ENCODE measurements around the gene ANXA6. TPM values are rescaled to one million over a fixed set of nuclear protein-coding genes. Genes with fewer than 3 reads are reported as not detected.

Gene ANXA6
- polyA plus RNA-seq, 1 donor = 112 TPM

DNA sequence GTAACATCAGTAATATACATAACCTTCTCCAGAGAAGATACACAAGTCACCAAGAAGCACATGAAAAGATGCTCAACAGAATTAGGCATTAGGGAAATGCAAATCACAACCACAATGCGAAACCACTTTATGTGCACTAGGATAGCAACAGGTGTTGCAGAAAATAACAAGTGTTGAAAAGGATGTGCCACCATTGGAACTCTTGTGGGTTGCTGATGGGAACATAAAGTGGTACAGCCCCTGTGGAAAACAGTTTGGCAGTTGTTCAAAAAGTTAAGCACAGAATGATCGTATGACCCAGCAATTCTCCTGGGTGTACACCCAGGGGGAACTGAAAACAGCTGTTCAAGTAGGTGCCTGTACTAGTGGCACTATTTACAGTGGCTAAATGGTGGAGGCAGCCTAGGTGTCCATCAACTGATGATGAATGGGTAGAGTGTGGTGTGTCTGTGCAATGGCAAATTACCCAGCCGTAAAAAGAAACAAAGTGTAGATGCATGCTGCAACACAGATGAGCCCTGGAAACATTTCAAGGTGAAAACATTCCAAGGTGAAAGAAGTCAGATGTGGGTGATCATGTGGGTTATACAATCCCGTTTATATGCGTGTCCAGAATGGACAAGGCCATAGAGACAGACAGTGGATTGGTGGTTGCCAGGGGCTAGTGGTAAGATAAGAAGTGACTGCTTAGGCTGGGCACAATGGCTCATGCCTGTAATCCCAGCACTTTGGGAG is 39.1 kb upstream of the ANXA6 start:
- DNase-seq = no peak
- Histone ChIP-seq H3K36me3 (ENCODE audit: control insufficient read depth, insufficient read depth, low read length) (peaks cover 15% of the 10 kb centered on the region), H3K4me1 (ENCODE audit: control insufficient read depth, insufficient read depth, low read length) (no peaks in the 10 kb centered on the region), H3K9me3 (ENCODE audit: control insufficient read depth, low read depth, low read length) (peaks cover 4% of the 10 kb centered on the region), H3K27me3 (ENCODE audit: control insufficient read depth, insufficient read depth, low read length) (no peaks in the 10 kb centered on the region), H3K27ac (ENCODE audit: low read length) (no peak overlapping the region), H3K4me3 (ENCODE audit: low read length) (no peak overlapping the region)
- 100% methylated on average over 1 of the region's 5 CpGs for WGBS (ENCODE audit: insufficient coverage, low lambda C conversion rate)

DNA sequence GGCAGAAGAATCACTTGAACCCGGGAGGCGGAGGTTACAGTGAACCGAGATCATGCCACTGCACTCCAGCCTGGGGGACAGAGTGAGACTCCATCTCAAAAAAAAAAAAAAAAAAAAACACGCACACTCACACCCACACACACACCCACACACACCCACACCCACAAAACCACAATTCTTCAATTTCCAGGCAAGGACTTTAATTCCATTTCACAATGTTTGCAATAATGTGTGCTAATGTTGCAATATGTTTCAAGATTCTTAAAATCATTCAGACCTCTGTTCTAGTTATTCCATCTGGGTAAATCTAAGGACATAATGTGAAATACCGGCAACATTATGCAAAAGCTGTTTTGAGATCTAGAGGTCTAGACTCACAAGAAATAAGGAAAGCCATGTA is 38.0 kb upstream of the ANXA6 start:
- H3K9me3 ChIP-seq (ENCODE audit: control insufficient read depth, low read depth, low read length) = peaks cover 4% of the 10 kb centered on the region
- no peak overlapping the region for H3K4me3 ChIP-seq (ENCODE audit: low read length)
- H3K36me3 ChIP-seq (ENCODE audit: control insufficient read depth, insufficient read depth, low read length) = peaks cover 8% of the 10 kb centered on the region
- no peaks in the 10 kb centered on the region for H3K27me3 ChIP-seq (ENCODE audit: control insufficient read depth, insufficient read depth, low read length)
- H3K4me1 ChIP-seq (ENCODE audit: control insufficient read depth, insufficient read depth, low read length) = no peaks in the 10 kb centered on the region
- H3K27ac ChIP-seq (ENCODE audit: low read length) = no peak overlapping the region
- no CpG with 5 or more reads among the region's 5 CpGs for WGBS (ENCODE audit: insufficient coverage, low lambda C conversion rate)
- DNase-seq = no peak

DNA sequence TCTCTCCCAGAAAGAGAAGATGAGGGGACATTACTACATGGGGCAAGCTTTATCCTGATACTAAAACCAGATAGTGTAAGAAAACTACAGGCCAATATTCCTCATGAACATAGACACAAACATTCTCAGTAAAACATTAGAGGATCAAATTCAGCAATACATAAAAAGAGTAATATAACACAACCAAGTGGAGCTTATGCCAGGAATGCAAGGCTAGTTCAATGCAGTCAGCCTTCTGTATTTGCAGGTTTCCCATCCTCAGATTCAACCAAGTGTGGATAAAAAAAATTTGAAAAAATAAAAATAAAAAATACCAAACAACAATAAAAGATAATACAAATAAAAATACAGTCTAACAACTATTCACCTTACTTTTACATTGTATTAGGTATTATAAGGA is 35.0 kb upstream of the ANXA6 start:
- no peak overlapping the region for H3K4me3 ChIP-seq (ENCODE audit: low read length)
- no peak overlapping the region for H3K27ac ChIP-seq (ENCODE audit: low read length)
- no peaks in the 10 kb centered on the region for H3K27me3 ChIP-seq (ENCODE audit: control insufficient read depth, insufficient read depth, low read length)
- H3K9me3 ChIP-seq (ENCODE audit: control insufficient read depth, low read depth, low read length) = peaks cover 4% of the 10 kb centered on the region
- H3K4me1 ChIP-seq (ENCODE audit: control insufficient read depth, insufficient read depth, low read length) = no peaks in the 10 kb centered on the region
- H3K36me3 ChIP-seq (ENCODE audit: control insufficient read depth, insufficient read depth, low read length) = peaks cover 6% of the 10 kb centered on the region
- DNase-seq = no peak

DNA sequence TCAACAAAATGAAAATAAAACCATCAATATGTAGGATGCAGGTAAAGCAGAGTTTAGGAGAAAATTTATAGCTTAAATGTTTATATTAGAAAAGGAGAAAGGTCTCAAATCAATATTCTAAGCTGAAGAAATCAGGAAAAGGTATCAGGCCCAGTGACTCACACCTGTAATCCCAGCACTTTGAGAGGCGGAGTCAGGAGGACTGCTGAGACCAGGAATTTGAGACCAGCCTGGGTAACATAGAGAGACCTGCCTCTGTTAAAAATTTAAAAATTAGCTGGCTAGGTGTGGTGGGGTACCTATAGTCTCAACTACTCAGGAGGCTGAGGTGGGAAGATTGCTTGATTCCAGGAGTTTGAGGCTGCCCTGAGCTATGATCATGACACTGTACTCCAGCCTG is 34.1 kb upstream of the ANXA6 start:
- Histone ChIP-seq H3K27ac (ENCODE audit: low read length) (no peak overlapping the region), H3K36me3 (ENCODE audit: control insufficient read depth, insufficient read depth, low read length) (peaks cover 8% of the 10 kb centered on the region), H3K4me1 (ENCODE audit: control insufficient read depth, insufficient read depth, low read length) (no peaks in the 10 kb centered on the region), H3K4me3 (ENCODE audit: low read length) (no peak overlapping the region), H3K9me3 (ENCODE audit: control insufficient read depth, low read depth, low read length) (peaks cover 4% of the 10 kb centered on the region), H3K27me3 (ENCODE audit: control insufficient read depth, insufficient read depth, low read length) (no peaks in the 10 kb centered on the region)
- no CpG with 5 or more reads among the region's 1 CpG for WGBS (ENCODE audit: insufficient coverage, low lambda C conversion rate)
- no peak for DNase-seq

DNA sequence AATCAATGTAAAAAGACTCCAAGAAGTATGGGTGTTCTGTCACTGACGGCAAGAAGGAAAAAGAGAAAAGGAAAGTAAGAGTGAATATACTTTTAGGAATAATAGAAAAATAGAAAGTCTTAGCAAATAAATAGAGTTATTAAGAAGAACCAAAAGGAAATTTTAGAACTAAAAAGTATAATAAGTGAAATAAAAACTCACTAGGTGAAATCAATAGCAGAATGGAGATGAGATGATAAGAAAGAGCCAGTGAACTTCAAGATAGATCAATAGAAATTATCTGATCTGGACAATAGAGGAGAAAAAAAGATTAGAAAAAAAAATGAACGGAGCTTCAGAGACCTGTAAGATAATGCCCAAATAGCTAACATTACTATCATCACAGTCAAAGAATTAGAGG is 31.6 kb upstream of the ANXA6 start:
- H3K27ac ChIP-seq (ENCODE audit: low read length) = no peak overlapping the region
- DNase-seq = no peak
- H3K9me3 ChIP-seq (ENCODE audit: control insufficient read depth, low read depth, low read length) = peaks cover 4% of the 10 kb centered on the region
- 92% methylated on average over 2 of the region's 2 CpGs for WGBS (ENCODE audit: insufficient coverage, low lambda C conversion rate)
- H3K27me3 ChIP-seq (ENCODE audit: control insufficient read depth, insufficient read depth, low read length) = no peaks in the 10 kb centered on the region
- peaks cover 19% of the 10 kb centered on the region for H3K36me3 ChIP-seq (ENCODE audit: control insufficient read depth, insufficient read depth, low read length)
- H3K4me3 ChIP-seq (ENCODE audit: low read length) = no peak overlapping the region
- no peaks in the 10 kb centered on the region for H3K4me1 ChIP-seq (ENCODE audit: control insufficient read depth, insufficient read depth, low read length)

DNA sequence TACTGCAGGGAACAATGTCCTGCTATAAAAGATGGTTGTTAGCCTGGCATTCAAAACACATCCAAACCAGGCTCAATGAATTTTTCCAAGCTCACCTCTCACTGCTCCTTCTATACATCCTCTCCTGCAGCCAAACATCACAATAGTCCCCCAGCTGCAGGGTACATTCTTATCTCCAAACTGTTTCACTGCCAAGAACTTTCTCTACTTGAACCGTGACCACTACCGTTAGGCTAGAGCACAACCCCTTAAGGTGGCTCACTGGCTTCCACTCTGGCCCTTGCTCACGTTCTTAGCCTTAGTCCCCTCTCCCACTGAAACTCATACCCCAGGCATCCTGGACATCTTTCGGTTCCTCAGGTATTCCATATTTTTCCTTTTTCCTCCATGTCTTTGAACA is 29.0 kb upstream of the ANXA6 start:
- Histone ChIP-seq H3K27ac (ENCODE audit: low read length) (no peak overlapping the region), H3K4me1 (ENCODE audit: control insufficient read depth, insufficient read depth, low read length) (no peaks in the 10 kb centered on the region), H3K4me3 (ENCODE audit: low read length) (no peak overlapping the region), H3K27me3 (ENCODE audit: control insufficient read depth, insufficient read depth, low read length) (no peaks in the 10 kb centered on the region), H3K36me3 (ENCODE audit: control insufficient read depth, insufficient read depth, low read length) (peaks cover 40% of the 10 kb centered on the region), H3K9me3 (ENCODE audit: control insufficient read depth, low read depth, low read length) (no peaks in the 10 kb centered on the region)
- 100% methylated on average over 1 of the region's 4 CpGs for WGBS (ENCODE audit: insufficient coverage, low lambda C conversion rate)
- DNase-seq = no peak

DNA sequence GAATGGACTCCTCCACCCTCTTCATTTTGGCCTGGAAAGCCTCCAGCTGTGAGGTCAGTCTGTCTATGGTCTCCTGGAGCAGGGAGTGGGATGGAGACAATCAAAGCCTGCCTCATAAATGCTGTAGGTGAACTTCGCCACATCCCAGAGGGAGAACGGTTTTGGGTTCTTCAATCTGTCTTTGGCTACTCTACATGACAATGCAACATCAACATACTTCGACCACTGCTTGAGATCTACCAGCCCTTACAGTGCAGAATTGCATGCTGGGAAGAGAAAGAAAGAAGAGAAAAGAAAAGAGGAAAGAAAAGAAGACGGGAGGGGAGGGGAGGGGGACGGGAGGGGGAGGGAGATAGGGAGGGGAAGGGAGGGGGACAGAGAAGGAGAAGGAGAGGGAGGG is 28.5 kb upstream of the ANXA6 start:
- Histone ChIP-seq H3K4me3 (ENCODE audit: low read length) (no peak overlapping the region), H3K36me3 (ENCODE audit: control insufficient read depth, insufficient read depth, low read length) (peaks cover 42% of the 10 kb centered on the region), H3K4me1 (ENCODE audit: control insufficient read depth, insufficient read depth, low read length) (no peaks in the 10 kb centered on the region), H3K9me3 (ENCODE audit: control insufficient read depth, low read depth, low read length) (no peaks in the 10 kb centered on the region), H3K27ac (ENCODE audit: low read length) (no peak overlapping the region), H3K27me3 (ENCODE audit: control insufficient read depth, insufficient read depth, low read length) (no peaks in the 10 kb centered on the region)
- DNase-seq = no peak
- no CpG with 5 or more reads among the region's 5 CpGs for WGBS (ENCODE audit: insufficient coverage, low lambda C conversion rate)

DNA sequence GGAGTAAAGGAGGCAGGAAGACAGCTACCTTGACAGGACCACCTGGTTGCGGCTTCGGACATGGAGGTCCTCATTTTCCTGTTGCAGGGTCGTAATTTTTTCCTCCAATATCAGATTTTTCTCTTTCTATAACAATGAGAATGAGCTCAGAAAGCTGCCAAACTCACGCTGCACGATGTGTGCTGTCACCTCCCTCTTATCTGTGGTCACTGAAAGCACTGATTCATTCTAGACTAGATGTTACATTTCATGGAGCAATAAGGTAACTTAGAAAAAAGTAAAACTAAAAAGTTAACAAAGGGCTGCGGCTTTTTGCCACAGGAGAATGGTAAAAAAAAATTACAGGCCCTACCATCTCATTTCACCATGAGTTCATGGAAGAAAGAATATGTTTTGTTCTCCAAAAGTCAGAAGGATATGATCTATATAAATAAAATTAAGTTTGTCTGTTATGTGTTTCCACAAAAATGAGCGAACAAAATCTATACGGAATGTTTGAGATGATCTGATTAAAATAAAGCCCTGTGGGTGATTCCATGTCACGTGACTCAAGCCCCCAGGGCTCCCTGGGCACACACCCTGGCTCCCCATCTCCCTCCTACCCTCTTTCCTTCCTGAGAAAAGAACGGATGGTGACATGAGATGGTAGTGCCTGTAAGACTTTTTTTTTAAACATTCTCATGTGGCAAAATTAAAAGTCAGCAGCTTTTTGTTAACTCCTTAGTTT is 26.9 kb upstream of the ANXA6 start:
- H3K27ac ChIP-seq (ENCODE audit: low read length) = no peak overlapping the region
- peaks cover 42% of the 10 kb centered on the region for H3K36me3 ChIP-seq (ENCODE audit: control insufficient read depth, insufficient read depth, low read length)
- H3K4me3 ChIP-seq (ENCODE audit: low read length) = no peak overlapping the region
- no peaks in the 10 kb centered on the region for H3K27me3 ChIP-seq (ENCODE audit: control insufficient read depth, insufficient read depth, low read length)
- no peaks in the 10 kb centered on the region for H3K4me1 ChIP-seq (ENCODE audit: control insufficient read depth, insufficient read depth, low read length)
- no peak for DNase-seq
- WGBS (ENCODE audit: insufficient coverage, low lambda C conversion rate) = 100% methylated on average over 2 of the region's 10 CpGs
- H3K9me3 ChIP-seq (ENCODE audit: control insufficient read depth, low read depth, low read length) = no peaks in the 10 kb centered on the region

DNA sequence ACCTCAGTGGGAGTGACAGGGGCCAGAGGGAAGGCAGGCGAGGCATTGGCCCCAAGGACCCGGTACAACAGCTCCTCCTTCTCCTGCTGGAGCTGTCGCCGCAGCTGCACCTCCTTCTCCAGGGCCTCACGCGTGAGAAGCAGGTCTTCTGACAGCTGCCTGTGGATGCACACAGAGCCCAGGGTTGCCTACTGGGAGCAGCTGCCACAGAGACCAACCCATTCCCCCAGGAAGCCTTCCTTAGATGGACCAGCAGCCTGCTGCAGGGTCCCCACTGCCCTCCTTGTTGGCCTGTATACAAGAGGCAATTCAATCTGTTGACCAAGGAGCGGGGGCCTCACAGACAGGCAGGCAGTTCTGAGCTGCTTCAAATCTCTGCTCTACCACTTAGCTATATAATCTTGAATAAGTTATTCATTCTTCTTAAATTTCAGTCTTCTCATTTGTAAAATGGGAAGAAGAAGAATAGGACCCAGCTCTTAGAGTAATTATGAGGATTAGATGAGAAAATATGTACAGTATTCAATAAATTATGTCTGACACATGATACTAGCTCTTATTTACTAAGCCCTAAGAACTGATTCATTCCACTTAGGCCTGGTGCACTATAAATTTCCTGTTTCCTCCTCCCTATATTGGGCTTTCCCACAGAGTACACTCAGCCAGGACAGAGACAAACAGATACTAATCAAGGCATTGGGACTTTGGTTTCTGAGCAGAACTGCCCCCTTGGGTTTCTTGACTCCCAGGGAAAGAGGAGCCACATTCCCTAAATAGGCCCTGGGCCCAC is 26.1 kb upstream of the ANXA6 start:
- Histone ChIP-seq H3K27me3 (ENCODE audit: control insufficient read depth, insufficient read depth, low read length) (no peaks in the 10 kb centered on the region), H3K4me1 (ENCODE audit: control insufficient read depth, insufficient read depth, low read length) (no peaks in the 10 kb centered on the region), H3K4me3 (ENCODE audit: low read length) (no peak overlapping the region), H3K27ac (ENCODE audit: low read length) (no peak overlapping the region), H3K36me3 (ENCODE audit: control insufficient read depth, insufficient read depth, low read length) (peaks cover 46% of the 10 kb centered on the region), H3K9me3 (ENCODE audit: control insufficient read depth, low read depth, low read length) (no peaks in the 10 kb centered on the region)
- no peak for DNase-seq
- no CpG with 5 or more reads among the region's 7 CpGs for WGBS (ENCODE audit: insufficient coverage, low lambda C conversion rate)

DNA sequence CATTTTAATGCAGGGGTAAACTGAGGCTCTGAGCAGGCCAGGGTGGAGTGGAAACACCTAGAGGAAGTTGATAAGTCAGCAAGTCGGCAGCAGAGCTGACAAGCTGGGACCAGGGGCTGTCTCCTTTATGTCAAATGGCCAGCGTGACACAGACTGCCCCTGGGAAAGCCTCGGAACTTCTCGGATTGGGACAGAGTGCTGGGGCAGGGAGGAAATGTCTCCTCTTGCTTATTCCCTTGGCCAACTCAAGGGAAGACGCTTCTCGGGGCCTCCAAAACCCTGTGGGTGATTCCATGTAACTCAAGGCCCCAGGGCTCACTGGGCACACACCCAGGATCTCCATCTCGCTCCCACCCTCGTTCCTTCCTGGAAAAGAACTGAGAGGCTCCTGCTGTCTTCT is 25.4 kb upstream of the ANXA6 start:
- no peak for DNase-seq
- no CpG with 5 or more reads among the region's 8 CpGs for WGBS (ENCODE audit: insufficient coverage, low lambda C conversion rate)
- H3K36me3 ChIP-seq (ENCODE audit: control insufficient read depth, insufficient read depth, low read length) = peaks cover 50% of the 10 kb centered on the region
- H3K27me3 ChIP-seq (ENCODE audit: control insufficient read depth, insufficient read depth, low read length) = no peaks in the 10 kb centered on the region
- H3K4me3 ChIP-seq (ENCODE audit: low read length) = no peak overlapping the region
- no peak overlapping the region for H3K27ac ChIP-seq (ENCODE audit: low read length)
- H3K9me3 ChIP-seq (ENCODE audit: control insufficient read depth, low read depth, low read length) = no peaks in the 10 kb centered on the region
- H3K4me1 ChIP-seq (ENCODE audit: control insufficient read depth, insufficient read depth, low read length) = no peaks in the 10 kb centered on the region
